Middle frontal gyrus (tissue), 1 donor: ENCODE data around the gene ZSCAN29.
A peak's percentile ranks its signal among the peaks of the same experiment; 100 is the strongest.

Experiments
- DNase-seq: peaks from one replicate; pipeline ENCODE4 v3.0.0-alpha.2; 2015; ENCODE audit warnings: low spot score; ENCODE audit errors: extremely low spot score

The ZSCAN29 gene

GRCh38 chr15:43352693-43353382 is 18.0 kb downstream of the ZSCAN29 start:
- DNase-seq = no peak

GRCh38 chr15:43347114-43347513 is 23.7 kb downstream of the ZSCAN29 start:
- no peak for DNase-seq

- DNase-seq = no peak
These were observed 24.5 kb downstream of the ZSCAN29 start for GRCh38 chr15:43346305-43346704.

- no peak for DNase-seq
These were observed 40.1 kb downstream of the ZSCAN29 start for GRCh38 chr15:43330780-43331087.

- peak; percentile 93 for DNase-seq
These were observed 40.7 kb downstream of the ZSCAN29 start, which contains the start of gene LCMT2 for GRCh38 chr15:43329960-43330779. LCMT2 (minus strand) TSS chr15:43330573; CDS start chr15:43330489, 84 bp downstream.

GRCh38 chr15:43329217-43329959 is 41.5 kb downstream of the ZSCAN29 start:
- no peak for DNase-seq

- DNase-seq = no peak
These were observed 45.7 kb downstream of the ZSCAN29 start for GRCh38 chr15:43325039-43325684.

GRCh38 chr15:43318990-43319771 is 51.7 kb downstream of the ZSCAN29 start:
- no peak for DNase-seq

GRCh38 chr15:43317566-43318184 is 53.2 kb downstream of the ZSCAN29 start:
- no peak for DNase-seq

- no peak for DNase-seq
These were observed 53.9 kb downstream of the ZSCAN29 start for GRCh38 chr15:43316971-43317346.

GRCh38 chr15:43316016-43316970 is 54.5 kb downstream of the ZSCAN29 start:
- DNase-seq = no peak

- no peak for DNase-seq
These were observed 56.7 kb downstream of the ZSCAN29 start for GRCh38 chr15:43314171-43314570.

GRCh38 chr15:43312378-43312777 is 58.5 kb downstream of the ZSCAN29 start:
- no peak for DNase-seq
